ENCODE data around the gene PTCH2.
"Not testable (repeated sequence)": the region's sequence is repeated elsewhere in the genome, so short reads cannot be mapped to it uniquely, and the experiment has no call there.

The PTCH2 gene

DNA sequence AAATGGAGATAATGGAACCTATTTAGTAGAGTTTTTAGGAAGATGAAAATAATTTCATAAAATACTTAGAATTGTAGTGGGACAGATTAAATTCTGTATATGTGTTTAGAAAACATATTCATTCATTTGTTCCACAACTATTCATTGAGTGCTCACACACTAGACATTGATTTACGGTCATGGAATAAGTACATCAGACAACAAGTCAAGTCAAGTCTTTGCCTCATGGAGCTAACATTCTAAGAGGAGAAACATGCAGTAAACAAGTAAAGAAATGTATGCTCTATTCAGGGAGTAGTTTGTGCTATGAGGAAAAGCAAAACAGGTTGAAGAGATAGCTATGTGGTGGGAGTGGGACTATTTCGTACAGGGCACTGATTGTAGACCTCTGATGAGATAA, 25.7 kb downstream of the PTCH2 start:
- H3K9me3 Mint-ChIP-seq: no peaks in the 10 kb centered on the region
- peaks cover 65% of the 10 kb centered on the region for H3K4me1 Mint-ChIP-seq (ENCODE audit: low read depth)
- peak overlapping the region; percentile 34 for H3K27ac Mint-ChIP-seq
- no peaks in the 10 kb centered on the region for H3K27me3 Mint-ChIP-seq
- H3K36me3 Mint-ChIP-seq (ENCODE audit: low read depth): peaks cover 29% of the 10 kb centered on the region
- no peak for DNase-seq
- H3K4me3 Mint-ChIP-seq: no peak overlapping the region

DNA sequence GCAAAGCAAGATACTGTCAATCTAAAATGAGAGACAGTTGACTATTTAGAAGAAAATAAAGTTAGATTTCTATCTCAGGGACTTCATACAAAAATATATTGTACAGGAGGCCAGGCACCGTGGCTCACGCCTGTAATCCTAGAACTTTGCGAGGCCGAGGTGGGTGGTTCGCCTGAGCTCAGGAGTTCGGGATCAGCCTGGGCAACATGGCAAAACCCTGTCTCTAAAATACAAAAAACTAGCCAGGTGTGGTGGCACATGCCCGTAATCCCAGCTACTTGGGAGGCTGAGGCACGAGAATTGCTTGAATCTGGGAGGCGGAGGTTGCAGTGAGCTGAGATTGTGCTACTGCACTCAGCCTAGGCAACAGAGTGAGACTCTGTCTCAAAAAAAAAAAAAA, 27.1 kb downstream of the PTCH2 start:
- peaks cover 43% of the 10 kb centered on the region for H3K36me3 Mint-ChIP-seq (ENCODE audit: low read depth)
- H3K9me3 Mint-ChIP-seq, H3K27me3 Mint-ChIP-seq, DNase-seq, H3K4me3 Mint-ChIP-seq: not testable (repeated sequence)
- peaks cover 77% of the 10 kb centered on the region for H3K4me1 Mint-ChIP-seq (ENCODE audit: low read depth)
- peak overlapping the region; percentile 99 for H3K27ac Mint-ChIP-seq

DNA sequence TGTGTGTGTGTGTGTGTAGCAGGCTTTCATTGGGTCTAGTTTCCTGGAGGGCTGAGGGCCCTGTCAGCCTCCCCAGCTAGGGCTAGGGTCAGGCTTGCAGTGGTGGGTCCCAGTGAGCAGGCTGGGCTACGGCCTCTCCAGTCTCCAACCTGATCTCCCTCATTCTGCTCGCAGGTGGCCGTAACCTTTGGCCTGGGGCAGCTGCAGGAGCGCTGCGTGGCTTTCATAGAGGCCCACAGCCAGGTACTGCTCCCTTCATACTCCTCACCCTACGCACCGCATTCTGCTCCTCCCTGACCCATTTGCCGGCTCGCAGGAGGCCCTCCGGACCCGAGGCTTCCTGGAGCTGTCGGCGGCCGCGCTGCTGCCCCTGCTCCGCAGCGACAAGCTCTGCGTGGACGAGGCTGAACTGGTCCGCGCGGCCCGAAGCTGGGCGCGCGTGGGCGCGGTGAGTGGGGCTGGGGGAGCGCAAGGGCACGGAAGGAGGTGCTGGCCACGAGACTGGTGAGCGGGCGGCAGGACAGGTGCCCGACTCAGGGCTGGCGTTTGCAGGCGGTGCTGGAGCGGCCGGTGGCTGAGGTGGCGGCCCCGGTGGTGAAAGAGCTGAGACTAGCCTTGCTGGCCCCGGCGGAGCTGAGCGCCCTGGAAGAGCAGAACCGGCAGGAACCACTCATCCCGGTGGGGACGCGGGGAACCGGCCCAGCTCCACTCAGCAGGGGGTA, 30.1 kb downstream of the PTCH2 start:
- Mint-ChIP-seq H3K27ac (peak overlapping the region; percentile 99), H3K4me3 (peak overlapping the region; percentile 80), H3K4me1 (ENCODE audit: low read depth) (peaks cover 78% of the 10 kb centered on the region), H3K9me3 (no peaks in the 10 kb centered on the region), H3K36me3 (ENCODE audit: low read depth) (peaks cover 66% of the 10 kb centered on the region), H3K27me3 (no peaks in the 10 kb centered on the region)
- no peak for DNase-seq

DNA sequence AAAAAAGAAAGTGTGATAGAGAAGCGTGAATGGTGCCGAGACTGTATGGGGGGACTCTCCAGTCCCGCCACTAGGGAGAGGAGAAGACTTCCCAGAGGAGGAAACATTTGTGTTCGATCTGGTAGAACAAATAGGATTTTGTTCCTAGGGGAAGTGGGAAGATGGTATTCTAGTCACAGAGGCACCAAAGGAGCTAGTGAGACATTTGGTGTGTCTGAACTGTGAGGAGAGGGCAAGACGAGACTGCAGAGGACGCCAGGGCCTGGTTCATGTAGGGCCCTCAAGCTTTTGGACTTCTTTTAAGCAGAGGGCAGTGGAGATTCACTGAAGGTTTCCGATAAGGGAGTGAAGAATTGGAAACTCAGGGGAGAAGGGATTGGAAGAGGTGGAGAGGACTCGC, 31.8 kb downstream of the PTCH2 start:
- Mint-ChIP-seq H3K4me3 (peak overlapping the region; percentile 80), H3K9me3 (no peaks in the 10 kb centered on the region), H3K27ac (peak overlapping the region; percentile 99), H3K36me3 (ENCODE audit: low read depth) (peaks cover 76% of the 10 kb centered on the region), H3K27me3 (no peaks in the 10 kb centered on the region), H3K4me1 (ENCODE audit: low read depth) (peaks cover 86% of the 10 kb centered on the region)
- DNase-seq: no peak

DNA sequence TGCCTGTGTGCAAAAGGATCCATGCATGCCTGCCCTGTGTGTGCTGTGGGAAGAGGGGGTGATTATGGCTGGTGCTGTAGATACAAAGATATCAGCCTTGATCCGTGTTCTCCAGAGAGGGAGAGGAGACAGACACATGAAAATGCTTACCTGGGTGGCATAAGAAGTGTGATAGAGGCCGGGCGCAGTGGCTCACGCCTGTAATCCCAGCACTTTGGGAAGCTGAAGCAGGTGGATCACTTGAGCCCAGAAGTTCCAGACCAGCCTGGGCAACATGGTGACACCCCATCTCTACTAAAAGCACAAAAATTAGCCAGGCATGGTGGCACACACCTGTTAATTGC, 32.3 kb downstream of the PTCH2 start:
- DNase-seq, H3K9me3 Mint-ChIP-seq, H3K27me3 Mint-ChIP-seq: not testable (repeated sequence)
- Mint-ChIP-seq H3K4me1 (ENCODE audit: low read depth) (peaks cover 86% of the 10 kb centered on the region), H3K4me3 (peak overlapping the region; percentile 80), H3K36me3 (ENCODE audit: low read depth) (peaks cover 75% of the 10 kb centered on the region), H3K27ac (peak overlapping the region; percentile 99)

DNA sequence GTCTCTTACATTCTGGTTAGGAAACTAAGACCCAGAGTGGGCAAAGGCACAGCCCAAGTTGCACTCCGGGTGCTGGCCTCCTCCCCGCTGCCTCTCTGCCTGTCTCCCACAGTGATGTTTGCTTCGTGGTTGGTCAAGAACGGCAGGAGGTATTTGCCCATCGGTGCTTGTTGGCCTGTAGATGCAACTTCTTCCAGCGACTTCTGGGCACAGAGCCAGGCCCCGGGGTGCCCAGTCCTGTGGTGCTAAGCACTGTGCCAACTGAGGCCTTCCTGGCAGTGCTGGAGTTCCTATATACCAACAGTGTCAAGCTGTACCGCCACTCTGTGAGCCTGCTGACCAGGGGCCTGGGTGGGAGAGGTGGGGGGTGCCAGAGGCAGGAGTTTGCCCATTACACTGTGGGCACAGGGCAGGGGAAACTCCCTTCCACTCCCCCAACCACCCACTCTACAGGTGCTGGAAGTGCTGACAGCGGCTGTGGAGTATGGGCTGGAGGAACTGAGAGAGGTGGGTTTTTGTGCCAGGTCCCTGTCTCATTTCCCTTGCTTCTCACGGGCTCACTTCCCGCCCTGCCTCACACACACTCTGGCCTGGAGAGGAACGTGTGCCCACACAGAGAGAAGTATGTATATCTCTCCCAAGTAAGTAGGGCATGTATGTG, 32.8 kb downstream of the PTCH2 start:
- Mint-ChIP-seq H3K4me3 (peak overlapping the region; percentile 80), H3K27ac (peak overlapping the region; percentile 99), H3K27me3 (no peaks in the 10 kb centered on the region), H3K9me3 (no peaks in the 10 kb centered on the region), H3K36me3 (ENCODE audit: low read depth) (peaks cover 75% of the 10 kb centered on the region), H3K4me1 (ENCODE audit: low read depth) (peaks cover 86% of the 10 kb centered on the region)
- peak; percentile 65 for DNase-seq

DNA sequence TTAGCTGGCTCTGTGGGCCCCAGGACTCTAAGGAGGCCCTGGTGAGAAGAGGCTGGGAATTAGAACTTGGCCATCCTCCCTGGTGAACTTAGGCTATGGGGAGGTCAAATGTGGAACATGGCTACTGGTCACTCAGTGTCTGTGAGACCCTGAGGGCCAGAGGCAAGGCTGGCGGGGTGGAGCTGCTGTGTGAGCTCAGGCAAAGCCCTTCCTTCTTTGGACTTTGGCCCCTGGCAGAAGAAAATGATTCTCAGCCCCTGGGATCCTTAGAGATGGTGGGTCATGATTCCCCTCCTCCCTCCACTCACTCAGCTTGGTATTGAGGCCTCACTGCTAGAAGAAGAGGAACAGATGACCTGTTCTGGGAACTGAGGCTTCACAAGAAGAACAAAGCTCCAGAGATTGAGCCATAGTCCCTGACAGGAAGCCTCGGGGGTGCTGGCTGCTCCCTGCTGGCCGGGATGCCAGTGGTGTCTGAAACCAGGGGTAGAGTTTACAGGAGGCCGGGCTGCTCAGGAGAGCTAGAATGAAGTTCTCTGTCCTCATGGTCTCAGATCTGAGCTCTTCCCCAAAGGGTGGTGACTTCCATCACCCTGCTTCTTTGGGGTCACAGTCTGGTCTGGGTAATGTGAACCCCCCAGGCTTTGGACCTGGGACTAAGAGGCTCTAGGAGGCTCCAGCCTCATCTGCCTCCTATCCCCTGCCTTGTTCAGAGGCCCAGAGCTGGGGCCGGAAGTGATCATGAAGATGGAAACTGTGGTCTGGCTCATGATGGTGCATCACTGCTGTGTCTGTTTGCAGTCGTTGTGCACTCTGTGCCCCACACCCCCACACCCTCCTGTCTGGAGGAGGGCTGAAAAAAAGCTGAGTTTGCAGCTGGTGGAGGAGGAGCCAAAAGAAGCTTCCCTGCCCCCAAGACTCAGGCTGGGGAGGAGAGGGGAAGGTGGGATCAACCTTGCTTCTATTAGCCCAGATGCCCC, 33.8 kb downstream of the PTCH2 start:
- Mint-ChIP-seq H3K36me3 (ENCODE audit: low read depth) (peaks cover 75% of the 10 kb centered on the region), H3K9me3 (no peaks in the 10 kb centered on the region), H3K27me3 (no peaks in the 10 kb centered on the region), H3K27ac (peak overlapping the region; percentile 99), H3K4me1 (ENCODE audit: low read depth) (peaks cover 89% of the 10 kb centered on the region), H3K4me3 (peak overlapping the region; percentile 80)
- peak; percentile 87 for DNase-seq

DNA sequence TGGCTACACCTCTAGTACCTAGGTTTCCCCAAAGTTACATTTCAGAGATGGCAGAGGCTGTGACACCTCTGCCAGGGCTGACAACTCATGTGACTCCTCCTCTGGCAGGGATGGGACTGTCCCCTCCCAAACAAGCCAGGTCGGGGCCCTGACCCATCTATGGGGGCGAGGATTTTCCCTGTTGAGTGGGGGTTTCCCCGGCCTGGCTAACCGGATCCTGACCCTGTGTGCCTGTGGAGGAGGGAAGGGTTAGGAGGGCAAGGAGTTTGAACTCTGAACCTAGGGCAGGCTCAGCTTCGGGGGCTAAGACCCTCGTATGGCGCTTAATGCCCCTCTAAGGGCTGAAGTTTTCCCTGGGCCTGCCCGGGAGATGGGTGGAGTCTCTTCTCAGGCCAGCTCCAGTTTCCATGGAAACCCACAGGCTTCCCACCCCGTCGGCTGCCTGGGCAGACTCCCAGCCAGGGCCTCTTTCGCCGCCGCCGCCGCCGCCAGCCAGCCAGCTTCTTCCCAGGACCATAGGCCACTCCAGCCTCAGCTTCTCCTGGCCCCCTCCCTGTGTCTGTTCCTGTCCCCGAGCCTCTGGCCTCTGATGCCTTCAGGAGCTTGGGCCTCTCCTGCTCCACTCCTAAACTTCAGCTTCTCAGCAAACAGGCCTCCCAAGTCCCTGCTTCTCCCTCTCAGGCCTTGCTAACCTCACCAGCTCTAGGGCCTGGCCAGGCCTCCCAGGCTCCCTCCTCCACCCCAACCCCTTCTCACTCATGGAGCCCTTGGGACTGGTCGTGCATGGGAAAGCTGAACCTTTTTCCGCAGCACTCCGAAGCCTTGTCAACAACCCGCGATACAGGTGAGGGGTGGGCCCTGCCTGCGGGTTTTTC, 34.8 kb downstream of the PTCH2 start, which contains the start of gene BTBD19:
Gene BTBD19, plus strand, starts transcription at position 461 of the 875 bp plus-strand sequence. Its CDS starts 298 bp downstream, at position 759.
- no peak for DNase-seq
- H3K9me3 Mint-ChIP-seq: no peaks in the 10 kb centered on the region
- H3K4me3 Mint-ChIP-seq: peak within 1 kb of the TSS; percentile 80
- H3K27ac Mint-ChIP-seq: peak within 1 kb of the TSS; percentile 99
- H3K4me1 Mint-ChIP-seq (ENCODE audit: low read depth): peaks cover 95% of the 10 kb centered on the region
- peaks cover 78% of the 10 kb centered on the region for H3K36me3 Mint-ChIP-seq (ENCODE audit: low read depth)
- no peaks in the 10 kb centered on the region for H3K27me3 Mint-ChIP-seq

DNA sequence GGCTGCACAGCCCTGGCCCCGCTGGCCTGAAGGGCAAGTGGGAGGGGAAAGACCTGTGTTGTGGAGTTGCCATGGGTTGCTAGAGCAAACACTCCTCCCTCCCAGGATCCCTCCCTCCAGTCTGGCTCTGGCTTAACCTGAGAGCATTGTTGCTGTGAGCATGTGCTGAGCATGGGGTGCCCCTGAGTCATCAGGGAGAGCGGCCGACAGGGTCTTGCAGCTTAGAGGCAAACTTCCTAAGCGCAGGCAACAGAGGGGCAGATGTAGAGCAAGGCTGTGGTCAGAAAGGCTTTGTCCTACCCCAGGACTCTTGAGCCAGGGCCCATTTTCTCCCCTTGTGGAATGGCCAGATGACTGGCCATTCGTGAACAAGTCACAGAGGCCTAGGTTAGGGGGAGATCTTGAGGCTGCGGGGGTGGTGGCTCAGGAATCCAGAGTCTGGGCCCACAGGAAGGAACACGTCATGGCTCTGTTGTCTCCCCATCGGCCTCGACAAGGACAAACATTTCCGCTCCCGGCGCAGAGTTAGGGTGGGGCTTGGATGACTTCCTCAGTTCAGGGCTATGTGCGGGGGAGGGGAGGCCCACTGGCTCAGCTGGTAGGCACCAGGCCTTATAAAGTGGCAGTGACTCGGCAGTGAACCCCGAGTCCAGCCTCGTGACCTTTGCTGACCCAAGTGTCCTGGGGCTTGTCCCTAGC, 35.5 kb downstream of the PTCH2 start:
- Mint-ChIP-seq H3K9me3 (no peaks in the 10 kb centered on the region), H3K36me3 (ENCODE audit: low read depth) (peaks cover 86% of the 10 kb centered on the region), H3K27me3 (no peaks in the 10 kb centered on the region), H3K4me1 (ENCODE audit: low read depth) (peaks cover 96% of the 10 kb centered on the region), H3K4me3 (peak overlapping the region; percentile 80), H3K27ac (peak overlapping the region; percentile 99)
- peak; percentile 91 for DNase-seq

DNA sequence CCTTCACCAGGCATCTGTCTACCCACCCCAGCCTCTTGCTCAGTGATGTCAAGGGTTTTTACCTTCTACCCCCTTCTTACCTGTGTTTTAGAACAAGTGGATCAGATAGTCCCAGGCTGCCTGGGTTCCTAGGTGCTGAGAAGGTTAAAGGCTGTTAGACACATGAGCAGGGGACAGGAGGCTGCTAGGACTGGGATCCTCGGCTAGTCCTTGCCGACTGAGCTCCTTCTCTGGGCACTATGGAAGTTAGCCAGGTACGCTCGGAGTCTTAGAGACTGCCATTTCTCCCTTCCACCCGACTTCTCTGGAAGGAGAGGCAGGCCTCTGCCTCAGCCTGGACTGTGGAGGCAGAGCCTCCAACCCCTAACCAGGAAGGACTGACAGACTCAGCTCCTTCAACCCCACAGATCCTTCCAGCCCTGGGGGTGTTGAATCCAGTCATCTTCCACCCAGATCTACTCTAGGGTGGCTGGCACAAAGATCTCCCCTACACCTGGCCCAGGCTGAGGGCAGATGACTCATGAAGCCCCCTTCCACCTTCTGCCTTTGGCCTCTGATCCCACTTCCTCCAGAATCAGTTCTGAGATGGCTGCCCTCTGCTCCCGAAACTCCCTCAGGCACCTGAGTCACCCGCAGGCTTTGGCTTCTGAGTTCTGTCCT, 36.2 kb downstream of the PTCH2 start, which contains the start of gene DYNLT4:
Gene DYNLT4, minus strand, starts transcription at position 648 of the 660 bp plus-strand sequence. CDS start 683 bp downstream, outside the sequence.
- H3K27ac Mint-ChIP-seq: peak within 1 kb of the TSS; percentile 99
- peaks cover 88% of the 10 kb centered on the region for H3K36me3 Mint-ChIP-seq (ENCODE audit: low read depth)
- H3K4me1 Mint-ChIP-seq (ENCODE audit: low read depth): peaks cover 96% of the 10 kb centered on the region
- H3K9me3 Mint-ChIP-seq: no peaks in the 10 kb centered on the region
- peak within 1 kb of the TSS; percentile 80 for H3K4me3 Mint-ChIP-seq
- H3K27me3 Mint-ChIP-seq: no peaks in the 10 kb centered on the region
- DNase-seq: no peak

DNA sequence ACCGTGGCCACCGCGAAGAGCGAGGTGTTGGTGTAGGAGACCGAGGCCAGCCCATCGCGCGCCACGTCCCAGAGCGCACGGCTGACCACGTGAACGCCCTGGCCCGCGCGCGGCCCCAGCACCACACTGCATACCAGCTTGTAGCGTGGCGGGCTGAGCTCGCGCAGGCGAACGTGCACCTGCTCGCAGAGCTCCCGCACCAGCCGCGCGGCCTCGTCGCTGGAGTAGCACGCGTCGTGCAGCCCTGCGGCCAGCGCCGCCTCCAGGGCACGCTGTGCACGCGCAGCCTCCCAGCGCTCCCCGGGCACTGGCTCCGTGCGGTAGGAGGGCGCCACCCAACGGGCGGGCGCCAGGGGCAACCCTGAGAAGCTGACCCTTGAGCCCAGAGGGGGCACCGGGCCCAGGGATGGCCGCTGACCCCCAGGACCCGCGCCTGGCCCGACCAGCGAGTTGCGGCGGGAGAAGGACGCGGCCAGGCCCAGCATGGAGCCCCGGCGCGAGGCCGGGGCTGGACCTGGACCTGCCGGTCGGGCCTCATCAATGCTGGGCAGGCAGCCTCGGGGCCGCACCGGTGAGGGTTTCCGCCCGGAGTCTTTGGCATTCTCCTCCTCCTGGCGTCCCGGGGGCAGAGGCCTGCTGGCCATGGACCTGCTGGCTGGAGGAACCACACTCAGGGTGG, 36.9 kb downstream of the PTCH2 start:
- Mint-ChIP-seq H3K27ac (peak overlapping the region; percentile 99), H3K36me3 (ENCODE audit: low read depth) (peaks cover 88% of the 10 kb centered on the region), H3K4me1 (ENCODE audit: low read depth) (peaks cover 91% of the 10 kb centered on the region), H3K9me3 (no peaks in the 10 kb centered on the region), H3K27me3 (no peaks in the 10 kb centered on the region), H3K4me3 (peak overlapping the region; percentile 88)
- no peak for DNase-seq

DNA sequence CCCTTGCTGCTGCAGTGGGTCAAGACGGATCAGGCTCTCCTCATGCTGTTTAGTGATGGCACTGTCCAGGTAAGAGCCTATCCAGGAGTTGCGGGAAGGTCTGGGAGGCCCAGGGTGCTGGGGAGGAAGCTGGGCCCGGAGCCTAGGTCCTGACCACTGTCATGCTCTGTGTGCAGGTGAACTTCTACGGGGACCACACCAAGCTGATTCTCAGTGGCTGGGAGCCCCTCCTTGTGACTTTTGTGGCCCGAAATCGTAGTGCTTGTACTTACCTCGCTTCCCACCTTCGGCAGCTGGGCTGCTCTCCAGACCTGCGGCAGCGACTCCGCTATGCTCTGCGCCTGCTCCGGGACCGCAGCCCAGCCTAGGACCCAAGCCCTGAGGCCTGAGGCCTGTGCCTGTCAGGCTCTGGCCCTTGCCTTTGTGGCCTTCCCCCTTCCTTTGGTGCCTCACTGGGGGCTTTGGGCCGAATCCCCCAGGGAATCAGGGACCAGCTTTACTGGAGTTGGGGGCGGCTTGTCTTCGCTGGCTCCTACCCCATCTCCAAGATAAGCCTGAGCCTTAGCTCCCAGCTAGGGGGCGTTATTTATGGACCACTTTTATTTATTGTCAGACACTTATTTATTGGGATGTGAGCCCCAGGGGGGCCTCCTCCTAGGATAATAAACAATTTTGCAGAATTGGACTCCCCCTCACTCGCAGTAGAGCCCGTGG, 37.6 kb downstream of the PTCH2 start:
- DNase-seq: peak; percentile 33
- Mint-ChIP-seq H3K36me3 (ENCODE audit: low read depth) (peaks cover 88% of the 10 kb centered on the region), H3K4me3 (peak overlapping the region; percentile 88), H3K27me3 (no peaks in the 10 kb centered on the region), H3K27ac (peak overlapping the region; percentile 94), H3K9me3 (no peaks in the 10 kb centered on the region), H3K4me1 (ENCODE audit: low read depth) (peaks cover 84% of the 10 kb centered on the region)

Data from activated T-cell treated with anti-CD3 and anti-CD28 coated beads, Interleukin-2, amount 50 U/mL, for 24 hours (primary cell).